Esophagus squamous epithelium (tissue), 4 donors: Measurements from ENCODE around the gene MAP6.

ENCODE experiments used
- CTCF ChIP-seq, 6 experiments: fragments of 450-650 bp in 4 of 6; fragments of 200-600 bp in 2 of 6; sonication (generic) in 2 of 6; IDR thresholded peaks; one replicate each; pipeline ENCODE4 v1.5.1; 2016 to 2019; ENCODE audit warnings: antibody characterized with exemption in 6 of 6, mild to moderate bottlenecking in 4 of 6, moderate library complexity in 4 of 6
- POLR2A ChIP-seq, 4 donors: fragments of 450-650 bp; IDR thresholded peaks; one replicate each; pipeline ENCODE4 v1.6.1; 2017; ENCODE audit warnings: antibody characterized with exemption in 4 of 4, mild to moderate bottlenecking in 4 of 4, moderate library complexity in 3 of 4

GRCh38 chr11:75603791-75604736 lies 64.8 kb downstream of the MAP6 start:
- no peak for TF ChIP-seq CTCF (IDR thresholded peaks at IDR 0.05)
- TF ChIP-seq POLR2A (IDR thresholded peaks at IDR 0.05) = no peak
